Measurements from ENCODE around the gene CYBB.
"Not testable (repeated sequence)": the region's sequence is repeated elsewhere in the genome, so short reads cannot be mapped to it uniquely, and the experiment has no call there.

The CYBB gene

GRCh38 chrX:37759878-37760418, 19.9 kb upstream of the CYBB start:
- no peak overlapping the region for H3K27ac Mint-ChIP-seq
- peaks cover 9% of the 10 kb centered on the region for H3K9me3 Mint-ChIP-seq
- no peak overlapping the region for H3K4me3 Mint-ChIP-seq
- no peaks in the 10 kb centered on the region for H3K27me3 Mint-ChIP-seq (ENCODE audit: low read depth, poor library complexity)
- no peaks in the 10 kb centered on the region for H3K36me3 Mint-ChIP-seq (ENCODE audit: low read depth)
- DNase-seq: no peak
- TF ChIP-seq CTCF (IDR thresholded peaks at IDR 0.05): no peak
- H3K4me1 Mint-ChIP-seq: peaks cover 7% of the 10 kb centered on the region

- no peak for TF ChIP-seq CTCF (IDR thresholded peaks at IDR 0.05)
- H3K4me1 Mint-ChIP-seq: peaks cover 7% of the 10 kb centered on the region
- H3K27me3 Mint-ChIP-seq (ENCODE audit: low read depth, poor library complexity): no peaks in the 10 kb centered on the region
- peaks cover 4% of the 10 kb centered on the region for H3K36me3 Mint-ChIP-seq (ENCODE audit: low read depth)
- peaks cover 23% of the 10 kb centered on the region for H3K9me3 Mint-ChIP-seq
- no peak overlapping the region for H3K27ac Mint-ChIP-seq
- H3K4me3 Mint-ChIP-seq: no peak overlapping the region
- DNase-seq: no peak
These were observed 16.5 kb upstream of the CYBB start for GRCh38 chrX:37763400-37763799.

- H3K9me3 Mint-ChIP-seq: peaks cover 39% of the 10 kb centered on the region
- no peaks in the 10 kb centered on the region for H3K27me3 Mint-ChIP-seq (ENCODE audit: low read depth, poor library complexity)
- no peak overlapping the region for H3K27ac Mint-ChIP-seq
- no peak overlapping the region for H3K4me3 Mint-ChIP-seq
- peaks cover 7% of the 10 kb centered on the region for H3K4me1 Mint-ChIP-seq
- no peak for TF ChIP-seq CTCF (IDR thresholded peaks at IDR 0.05)
- no peak for DNase-seq
- H3K36me3 Mint-ChIP-seq (ENCODE audit: low read depth): peaks cover 4% of the 10 kb centered on the region
These were observed 14.4 kb upstream of the CYBB start for GRCh38 chrX:37765507-37765906.

GRCh38 chrX:37767430-37767829, 12.4 kb upstream of the CYBB start:
- H3K27me3 Mint-ChIP-seq (ENCODE audit: low read depth, poor library complexity): no peaks in the 10 kb centered on the region
- DNase-seq: no peak
- peaks cover 7% of the 10 kb centered on the region for H3K4me1 Mint-ChIP-seq
- H3K36me3 Mint-ChIP-seq (ENCODE audit: low read depth): peaks cover 4% of the 10 kb centered on the region
- no peak overlapping the region for H3K27ac Mint-ChIP-seq
- H3K4me3 Mint-ChIP-seq: no peak overlapping the region
- TF ChIP-seq CTCF (IDR thresholded peaks at IDR 0.05): no peak
- peaks cover 36% of the 10 kb centered on the region for H3K9me3 Mint-ChIP-seq

GRCh38 chrX:37768866-37769265, 11.0 kb upstream of the CYBB start:
- not testable (repeated sequence) for H3K27me3 Mint-ChIP-seq (ENCODE audit: low read depth, poor library complexity); DNase-seq; H3K36me3 Mint-ChIP-seq (ENCODE audit: low read depth); H3K4me3 Mint-ChIP-seq; H3K27ac Mint-ChIP-seq; H3K4me1 Mint-ChIP-seq
- H3K9me3 Mint-ChIP-seq: peaks cover 36% of the 10 kb centered on the region

GRCh38 chrX:37776283-37776986, 3.4 kb upstream of the CYBB start:
- Mint-ChIP-seq H3K27ac (no peak overlapping the region), H3K4me3 (no peak overlapping the region), H3K4me1 (no peaks in the 10 kb centered on the region), H3K27me3 (ENCODE audit: low read depth, poor library complexity) (no peaks in the 10 kb centered on the region), H3K9me3 (no peaks in the 10 kb centered on the region), H3K36me3 (ENCODE audit: low read depth) (no peaks in the 10 kb centered on the region)
- no peak for TF ChIP-seq CTCF (IDR thresholded peaks at IDR 0.05)
- no peak for DNase-seq
